ENCODE results near the gene APOL3.
"Not testable (repeated sequence)": the region's sequence is repeated elsewhere in the genome, so short reads cannot be mapped to it uniquely, and the experiment has no call there.

APOL3 gene

GRCh38 chr22:36191106-36191836, 30.7 kb upstream of the APOL3 start:
- no peak for DNase-seq (ENCODE audit: low read depth)
- no peak for TF ChIP-seq CTCF (conservative IDR thresholded peaks at IDR 0.05; ENCODE audit: low read depth, low read length)
- H3K4me3 ChIP-seq (ENCODE audit: low read length), result no peak overlapping the region

DNA sequence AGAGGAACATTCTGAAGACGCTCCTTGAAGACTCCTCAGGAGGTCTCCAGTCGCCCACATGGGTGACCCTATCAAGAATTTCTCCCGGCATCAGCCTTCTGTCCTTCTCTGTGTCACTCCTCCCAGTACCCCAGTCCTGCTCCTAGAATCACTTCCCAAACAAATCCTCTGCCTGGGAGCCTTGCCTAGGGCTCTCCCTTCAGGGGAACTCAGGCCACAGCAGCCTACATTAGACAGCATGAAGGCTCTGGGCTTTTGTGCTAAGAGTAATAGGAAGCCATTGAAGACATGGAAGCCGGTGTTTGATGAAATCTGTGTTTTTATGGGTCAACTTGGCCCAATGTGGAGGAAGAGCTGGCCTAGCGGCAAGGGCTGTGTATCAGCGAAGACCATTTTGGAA, 27.3 kb upstream of the APOL3 start:
- not testable (repeated sequence) for DNase-seq (ENCODE audit: low read depth); H3K4me3 ChIP-seq (ENCODE audit: low read length)

GRCh38 chr22:36185828-36186624, 25.5 kb upstream of the APOL3 start:
- no peak overlapping the region for H3K4me3 ChIP-seq (ENCODE audit: low read length)
- no peak for DNase-seq (ENCODE audit: low read depth)
- TF ChIP-seq CTCF (conservative IDR thresholded peaks at IDR 0.05; ENCODE audit: low read depth, low read length), result no peak

- DNase-seq (ENCODE audit: low read depth), result no peak
- TF ChIP-seq CTCF (conservative IDR thresholded peaks at IDR 0.05; ENCODE audit: low read depth, low read length), result no peak
- H3K4me3 ChIP-seq (ENCODE audit: low read length), result no peak overlapping the region
These were observed 24.0 kb upstream of the APOL3 start for GRCh38 chr22:36184433-36185025.

GRCh38 chr22:36183446-36183845, 22.9 kb upstream of the APOL3 start:
- no peak for TF ChIP-seq CTCF (conservative IDR thresholded peaks at IDR 0.05; ENCODE audit: low read depth, low read length)

GRCh38 chr22:36182857-36183256, 22.3 kb upstream of the APOL3 start:
- no peak overlapping the region for H3K4me3 ChIP-seq (ENCODE audit: low read length)
- DNase-seq (ENCODE audit: low read depth), result no peak
- no peak for TF ChIP-seq CTCF (conservative IDR thresholded peaks at IDR 0.05; ENCODE audit: low read depth, low read length)

More at GRCh38 chr22:36183446-36183845, 22.9 kb upstream of the APOL3 start:
- DNase-seq (ENCODE audit: low read depth), result no peak
- H3K4me3 ChIP-seq (ENCODE audit: low read length), result no peak overlapping the region

DNA sequence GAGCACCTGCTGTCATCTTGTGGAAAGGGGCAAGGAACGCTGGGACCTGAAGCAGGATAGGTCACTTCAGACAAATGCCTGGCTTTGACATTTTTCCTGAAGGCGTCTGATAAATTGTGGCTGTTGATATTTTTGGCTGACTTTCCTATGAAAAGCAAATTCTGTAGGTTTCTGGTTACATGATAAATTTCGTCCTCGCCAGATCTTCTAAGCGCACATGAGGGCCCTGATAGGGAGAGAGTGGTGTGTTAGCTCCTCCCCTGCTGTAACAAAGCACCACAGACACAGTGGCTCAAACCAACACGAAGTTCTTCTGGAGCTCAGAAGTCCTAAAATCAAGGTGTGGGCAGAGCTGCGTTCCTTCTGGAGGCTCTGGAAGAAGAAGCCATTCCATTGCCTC, 21.5 kb upstream of the APOL3 start:
- no peak for TF ChIP-seq CTCF (conservative IDR thresholded peaks at IDR 0.05; ENCODE audit: low read depth, low read length)
- no peak for DNase-seq (ENCODE audit: low read depth)
- H3K4me3 ChIP-seq (ENCODE audit: low read length), result no peak overlapping the region

Data from retinal pigment epithelial cell (primary cell).